Stimulated activated CD4-positive, alpha-beta T cell treated with anti-CD3 and anti-CD28 coated beads, TNF-alpha, amount 100 ng/mL, for 1 hour (primary cell): ENCODE measurements around the gene SLC2A4RG.
"Not testable (repeated sequence)": the region's sequence is repeated elsewhere in the genome, so short reads cannot be mapped to it uniquely, and the experiment has no call there.

ENCODE experiments used
- DNase-seq, 3 donors: peaks; one replicate each; pipeline ENCODE4 v3.0.0-alpha.2; 2020; ENCODE audit warnings: low read depth in 3 of 3, low spot score in 1 of 3

Gene SLC2A4RG

GRCh38 chr20:63775096-63775978, 35.8 kb downstream of the SLC2A4RG start:
- DNase-seq, result peak in 1 of 3 donors; percentile 27

- not testable (repeated sequence) for DNase-seq
Observed at GRCh38 chr20:63776875-63777274, 37.3 kb downstream of the SLC2A4RG start.

GRCh38 chr20:63777614-63778013, 38.0 kb downstream of the SLC2A4RG start:
- no peak for DNase-seq

DNA sequence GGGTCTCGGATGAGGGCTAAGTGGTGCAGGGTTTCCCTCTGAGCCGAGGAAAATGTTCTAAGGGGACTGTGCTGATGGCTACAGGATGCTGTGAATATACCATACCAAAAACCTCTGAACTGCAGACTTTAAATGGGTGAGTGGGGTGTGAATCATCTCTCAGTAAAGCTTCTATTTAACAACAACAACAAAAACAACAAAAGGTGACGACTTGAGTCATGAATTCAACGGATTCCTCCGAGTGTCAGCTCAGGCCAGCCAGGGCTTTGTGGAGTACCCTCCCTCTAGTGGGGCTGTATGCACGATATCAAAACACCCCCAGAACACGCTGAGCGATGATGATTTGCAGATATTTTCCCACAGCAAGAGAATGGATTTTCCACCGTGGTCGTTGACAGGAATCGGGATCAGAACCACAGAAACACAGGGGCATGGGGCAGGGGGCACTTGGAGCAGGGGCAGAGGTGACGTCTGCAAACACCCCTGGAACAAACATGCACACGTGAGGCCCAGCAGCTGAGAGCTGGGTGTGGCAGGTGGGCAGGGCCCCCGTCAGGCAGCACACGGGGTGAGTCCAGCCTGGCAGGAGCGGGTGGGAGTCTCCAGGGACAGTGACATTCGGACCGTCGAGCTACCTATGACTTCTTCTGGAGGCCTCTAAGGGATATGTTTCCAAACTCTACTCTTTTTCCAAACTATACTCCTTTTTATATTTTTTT, 38.6 kb downstream of the SLC2A4RG start:
- no peak for DNase-seq

GRCh38 chr20:63778857-63779256, 39.3 kb downstream of the SLC2A4RG start:
- DNase-seq, result no peak

GRCh38 chr20:63781181-63781580, 41.6 kb downstream of the SLC2A4RG start:
- no peak for DNase-seq

- peak in 2 of 3 donors; percentile 7 to 42 for DNase-seq
Observed at GRCh38 chr20:63782051-63782471, 42.5 kb downstream of the SLC2A4RG start.

DNA sequence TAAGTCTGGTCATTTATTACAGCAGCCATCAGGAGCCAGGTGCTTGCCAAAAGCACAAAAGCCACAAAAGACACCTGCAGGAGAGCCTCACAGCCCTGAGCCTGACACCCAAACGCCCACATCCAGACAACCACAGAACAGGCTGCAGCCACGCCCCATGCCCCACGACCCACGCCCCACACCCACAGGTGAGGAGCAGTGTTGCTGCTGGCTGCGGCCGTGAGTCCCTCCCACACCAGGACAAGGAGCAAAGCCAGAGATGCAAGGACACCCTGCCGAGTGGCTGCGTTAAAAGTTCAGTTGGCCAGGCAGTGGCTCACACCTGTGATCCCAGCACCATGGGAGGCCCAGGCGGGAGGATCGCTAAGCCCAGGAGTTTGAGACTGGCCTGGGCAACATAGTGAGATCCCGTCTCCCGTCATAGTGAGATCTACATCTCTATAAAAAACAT, 43.0 kb downstream of the SLC2A4RG start:
- DNase-seq, result no peak

DNA sequence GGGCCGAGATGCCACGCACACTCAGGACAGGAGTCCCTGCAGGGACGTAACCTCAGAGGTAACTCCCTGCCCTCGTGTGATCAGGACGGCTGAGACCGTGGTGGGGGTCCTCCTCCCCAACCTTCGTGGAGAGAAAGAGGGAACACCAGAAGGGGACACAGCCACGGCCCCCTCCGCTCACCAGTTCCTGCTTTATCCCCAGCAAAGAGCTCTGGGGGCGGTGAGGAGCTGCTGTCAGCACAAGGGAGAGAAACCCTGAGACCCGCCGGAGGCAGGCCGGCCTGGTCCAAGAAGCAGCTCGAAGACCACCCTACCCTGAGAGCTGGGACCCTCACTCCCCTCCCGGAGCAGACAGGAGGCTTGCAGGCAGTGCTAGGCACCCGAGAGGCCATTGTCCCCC, 44.4 kb downstream of the SLC2A4RG start:
- DNase-seq, result no peak

DNA sequence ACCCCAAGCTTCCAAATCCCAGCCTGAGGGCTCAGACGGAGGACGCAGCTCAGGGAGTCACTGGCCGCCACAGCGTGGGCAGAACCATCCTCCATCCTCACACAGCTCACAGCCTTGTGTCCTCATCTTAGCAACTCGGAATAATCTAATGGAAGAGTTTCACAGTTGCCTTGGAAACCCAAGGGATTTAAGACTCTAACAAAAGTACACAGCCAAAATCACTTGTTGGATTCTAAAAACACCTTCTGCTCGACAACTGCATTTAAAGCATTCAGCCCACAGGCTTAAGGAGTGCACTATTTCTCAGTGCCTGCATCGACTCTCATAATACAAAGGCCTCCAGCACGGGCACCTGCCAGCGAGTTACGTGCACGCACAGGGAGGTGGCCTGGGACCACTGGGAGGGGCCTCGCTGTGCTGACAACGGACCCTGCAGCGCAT, 46.1 kb downstream of the SLC2A4RG start:
- no peak for DNase-seq

GRCh38 chr20:63787302-63787701, 47.7 kb downstream of the SLC2A4RG start:
- no peak for DNase-seq

- no peak for DNase-seq
Observed at GRCh38 chr20:63787749-63788148, 48.2 kb downstream of the SLC2A4RG start.

- no peak for DNase-seq
Observed at GRCh38 chr20:63789836-63790571, 50.4 kb downstream of the SLC2A4RG start.

DNA sequence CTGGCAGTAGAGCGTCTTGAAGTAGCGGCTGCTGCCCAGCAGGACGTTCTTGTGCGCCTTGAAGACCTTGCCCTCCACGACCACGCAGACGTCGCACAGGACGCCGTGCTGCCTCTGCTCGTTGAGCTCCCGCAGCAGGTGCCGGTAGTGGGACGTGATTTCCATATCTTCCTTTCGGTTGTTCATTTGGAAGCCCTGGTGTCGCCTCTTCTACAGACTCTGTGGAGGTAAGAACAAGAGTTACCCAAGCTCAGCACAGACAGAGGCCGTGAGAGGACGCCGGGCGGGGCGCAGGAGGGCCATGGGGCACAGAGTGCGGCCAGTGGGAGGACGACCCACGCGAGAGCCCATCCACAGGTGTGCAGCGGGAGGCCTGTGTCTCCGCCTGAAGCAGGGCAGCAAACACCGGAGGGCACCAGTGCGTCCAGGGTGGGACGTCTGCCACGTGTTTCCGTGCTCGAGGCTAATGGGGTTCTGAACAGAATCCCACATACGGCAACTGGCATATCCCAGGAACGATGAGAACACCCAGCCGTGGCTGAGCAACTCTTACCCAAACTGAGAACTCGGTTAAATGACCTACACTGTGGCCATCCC, 51.1 kb downstream of the SLC2A4RG start:
- DNase-seq, result no peak

GRCh38 chr20:63791497-63792156, 52.1 kb downstream of the SLC2A4RG start:
- no peak for DNase-seq

- no peak for DNase-seq
Observed at GRCh38 chr20:63792866-63793265, 53.3 kb downstream of the SLC2A4RG start.
